Cortex of kidney (tissue), 1 donor: ENCODE results near the gene FBXL12.
"Not testable (repeated sequence)": the region's sequence is repeated elsewhere in the genome, so short reads cannot be mapped to it uniquely, and the experiment has no call there.

Experiments
- DNase-seq: peaks from one replicate; lab custom pipeline; 2025; lab: John Stamatoyannopoulos, UW

FBXL12 gene, protein sequence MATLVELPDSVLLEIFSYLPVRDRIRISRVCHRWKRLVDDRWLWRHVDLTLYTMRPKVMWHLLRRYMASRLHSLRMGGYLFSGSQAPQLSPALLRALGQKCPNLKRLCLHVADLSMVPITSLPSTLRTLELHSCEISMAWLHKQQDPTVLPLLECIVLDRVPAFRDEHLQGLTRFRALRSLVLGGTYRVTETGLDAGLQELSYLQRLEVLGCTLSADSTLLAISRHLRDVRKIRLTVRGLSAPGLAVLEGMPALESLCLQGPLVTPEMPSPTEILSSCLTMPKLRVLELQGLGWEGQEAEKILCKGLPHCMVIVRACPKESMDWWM

DNA sequence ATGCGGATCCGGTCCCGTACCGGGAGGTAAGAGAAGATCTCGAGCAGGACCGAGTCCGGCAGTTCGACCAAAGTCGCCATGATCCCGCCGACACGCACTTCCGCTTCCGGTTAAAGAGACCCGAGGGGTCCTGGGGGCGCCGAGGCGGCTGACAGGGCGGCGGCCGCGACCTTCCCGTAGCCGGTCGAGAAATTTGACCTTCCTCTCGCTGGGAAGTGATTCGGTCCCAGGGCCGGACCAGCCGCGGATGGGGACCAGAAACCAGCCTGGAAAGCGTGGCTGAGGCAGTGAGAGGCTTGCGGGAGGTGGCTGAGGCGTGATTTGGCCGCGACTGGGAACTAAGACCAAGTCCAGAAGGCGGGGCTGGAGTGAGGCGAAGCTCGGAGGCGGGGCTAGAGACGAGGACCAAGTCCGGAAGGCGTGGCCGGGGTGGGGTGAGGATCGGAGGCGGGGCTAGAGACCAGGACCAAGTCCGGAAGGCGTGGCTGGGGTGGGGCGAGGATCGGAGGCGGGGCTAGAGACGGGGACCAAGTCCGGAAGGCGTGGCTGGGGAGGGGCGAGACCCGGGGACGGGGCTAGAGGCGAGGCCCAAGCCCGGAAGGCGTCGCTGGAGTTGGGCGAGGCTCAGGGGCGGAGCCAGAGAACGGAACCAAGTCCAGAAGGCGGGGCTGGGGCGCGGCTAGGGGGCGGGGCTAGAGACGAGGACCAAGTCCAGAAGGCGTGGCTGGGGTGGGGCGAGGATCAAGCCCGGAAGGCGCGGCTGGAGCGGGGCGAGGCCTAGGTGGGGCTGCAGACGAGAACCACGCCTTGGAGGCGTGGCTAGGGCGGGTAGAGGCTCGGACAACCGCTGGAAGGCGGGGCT lies at the start of gene FBXL12:
TSS of gene FBXL12 (minus strand) at position 346 of the 862 bp plus-strand sequence. CDS start at position 80, 266 bp downstream.
- peak; percentile 93 for DNase-seq

DNA sequence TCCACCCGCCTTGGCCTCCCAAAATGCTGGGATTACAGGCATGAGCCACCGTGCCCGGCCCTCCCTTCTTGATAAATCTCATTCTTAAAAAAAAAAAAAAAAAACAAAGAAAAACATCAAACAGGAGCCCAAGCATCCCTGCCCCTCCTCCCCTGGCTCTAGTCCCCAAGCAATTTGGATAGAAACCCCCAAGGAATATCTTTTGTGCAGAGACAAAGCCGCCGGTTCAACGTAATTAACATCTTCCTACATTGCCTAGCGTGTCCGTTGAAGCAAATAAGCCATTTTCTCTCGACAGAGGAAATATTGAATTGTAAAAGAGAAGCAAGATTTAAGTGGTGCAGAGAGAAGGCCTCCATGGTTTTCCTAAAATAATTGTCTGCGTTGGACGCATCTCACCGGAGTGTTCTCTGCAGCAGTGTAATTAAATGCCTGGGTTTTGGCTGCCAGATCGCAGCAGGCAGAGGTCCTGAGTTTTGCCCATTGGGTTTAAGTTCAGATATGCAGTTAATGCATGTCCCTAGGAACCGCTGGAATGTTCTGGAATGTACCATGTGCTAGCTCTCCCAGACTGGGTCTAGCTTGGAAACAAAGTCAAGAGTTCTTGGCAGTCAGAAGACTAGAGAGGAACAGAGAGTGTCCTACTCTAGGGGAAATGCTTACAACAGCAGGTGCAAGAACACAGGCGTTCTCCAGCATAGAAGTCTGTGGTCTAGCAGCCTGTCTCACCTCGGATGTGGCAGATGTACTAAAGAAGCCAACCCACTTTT lies 47.0 kb upstream of the FBXL12 start:
- no peak for DNase-seq

DNA sequence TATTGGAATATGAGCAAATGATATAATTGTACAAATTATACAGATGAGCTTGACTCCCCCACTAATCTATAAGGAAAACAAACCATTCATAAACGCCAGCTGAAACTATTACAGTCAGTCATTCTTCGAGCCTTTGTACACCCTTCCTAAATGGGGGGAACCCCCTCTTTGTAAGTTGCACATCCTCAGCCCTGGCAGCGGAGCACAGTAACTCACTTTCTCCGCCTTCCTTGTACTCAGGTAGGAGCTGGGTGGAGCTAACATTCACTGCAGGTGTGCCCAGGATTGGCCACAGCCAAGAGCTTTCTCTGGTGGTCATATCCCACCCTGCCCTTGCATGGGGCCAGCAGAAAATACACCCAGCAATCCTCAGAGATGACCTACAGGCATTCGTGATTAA lies 44.9 kb upstream of the FBXL12 start:
- DNase-seq = no peak

DNA sequence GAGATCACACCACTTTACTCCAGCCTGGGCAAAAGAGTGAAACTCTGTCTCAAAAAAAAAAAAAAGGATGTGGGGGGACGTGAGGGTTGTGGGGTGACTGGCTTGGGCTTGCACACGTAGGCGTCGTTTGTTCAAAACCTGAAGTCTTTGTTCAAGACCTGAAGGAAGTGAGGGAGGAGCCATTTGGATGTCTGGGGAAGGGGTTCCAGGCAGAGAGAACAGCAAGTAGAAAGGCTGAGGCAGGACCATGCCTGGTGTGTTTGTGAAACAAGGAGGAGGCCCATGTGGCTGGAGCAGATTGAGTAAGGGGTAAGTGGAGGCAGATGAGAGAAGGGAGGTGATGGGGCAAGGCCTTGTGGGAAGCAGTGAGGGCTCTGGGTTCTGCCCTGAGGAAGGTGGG lies 44.1 kb upstream of the FBXL12 start:
- no peak for DNase-seq

DNA sequence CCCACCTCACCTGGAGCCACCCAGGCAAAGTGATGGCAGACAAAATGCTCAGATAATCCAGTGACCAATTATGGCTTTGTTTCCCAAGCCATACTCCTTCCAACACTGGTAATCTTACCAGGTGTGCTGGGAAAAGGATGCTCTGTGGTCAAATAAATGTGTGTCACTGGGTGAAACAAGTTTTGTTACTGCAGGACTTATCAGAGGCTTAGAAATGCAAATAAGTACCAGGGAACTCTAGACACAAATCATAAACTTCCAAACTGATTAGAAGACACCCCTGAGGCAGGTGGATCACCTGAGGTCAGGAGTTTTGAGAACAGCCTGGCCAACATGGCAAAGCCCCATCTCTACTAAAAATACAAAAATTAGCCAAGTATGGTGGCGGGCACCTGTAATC lies 42.6 kb upstream of the FBXL12 start:
- DNase-seq = no peak

DNA sequence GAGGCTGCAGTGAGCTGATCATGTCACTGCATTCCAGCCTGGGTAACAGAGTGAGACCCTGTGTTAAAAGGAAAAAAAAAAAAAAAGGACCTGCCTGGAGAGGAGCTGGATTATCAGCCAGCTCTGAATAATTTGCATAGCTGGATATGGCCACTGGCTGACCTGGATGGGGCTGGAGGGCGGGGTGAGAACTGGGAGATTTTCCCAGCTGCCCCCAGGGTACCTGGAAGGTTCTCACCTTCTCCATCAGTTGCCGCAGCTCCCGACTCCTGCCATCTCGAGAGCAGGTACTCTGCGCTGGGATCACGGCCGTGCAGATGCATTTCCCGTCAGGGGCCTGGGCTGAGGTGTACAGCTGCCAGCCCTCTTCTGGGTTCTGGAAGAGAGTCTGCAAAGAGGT lies 41.5 kb upstream of the FBXL12 start:
- DNase-seq = no peak

DNA sequence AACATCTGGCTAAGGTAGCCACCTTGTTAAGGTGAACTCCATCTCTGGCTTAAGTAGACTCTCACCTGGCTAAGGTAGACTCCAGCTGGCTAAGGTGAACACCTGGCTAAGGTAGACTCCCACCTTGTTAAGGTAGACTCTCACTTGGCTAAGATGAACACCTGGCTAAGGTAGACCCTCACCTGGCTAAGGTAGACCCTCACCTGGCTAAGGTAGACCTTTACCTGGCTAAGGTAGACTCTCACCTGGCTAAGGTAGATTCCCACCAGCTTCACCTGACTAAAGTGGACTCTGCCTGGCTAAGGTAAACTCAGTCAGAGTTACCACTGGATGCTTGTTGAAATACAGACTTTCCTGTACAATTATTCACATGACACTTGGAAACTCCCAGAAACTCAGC lies 39.9 kb upstream of the FBXL12 start:
- DNase-seq = no peak

DNA sequence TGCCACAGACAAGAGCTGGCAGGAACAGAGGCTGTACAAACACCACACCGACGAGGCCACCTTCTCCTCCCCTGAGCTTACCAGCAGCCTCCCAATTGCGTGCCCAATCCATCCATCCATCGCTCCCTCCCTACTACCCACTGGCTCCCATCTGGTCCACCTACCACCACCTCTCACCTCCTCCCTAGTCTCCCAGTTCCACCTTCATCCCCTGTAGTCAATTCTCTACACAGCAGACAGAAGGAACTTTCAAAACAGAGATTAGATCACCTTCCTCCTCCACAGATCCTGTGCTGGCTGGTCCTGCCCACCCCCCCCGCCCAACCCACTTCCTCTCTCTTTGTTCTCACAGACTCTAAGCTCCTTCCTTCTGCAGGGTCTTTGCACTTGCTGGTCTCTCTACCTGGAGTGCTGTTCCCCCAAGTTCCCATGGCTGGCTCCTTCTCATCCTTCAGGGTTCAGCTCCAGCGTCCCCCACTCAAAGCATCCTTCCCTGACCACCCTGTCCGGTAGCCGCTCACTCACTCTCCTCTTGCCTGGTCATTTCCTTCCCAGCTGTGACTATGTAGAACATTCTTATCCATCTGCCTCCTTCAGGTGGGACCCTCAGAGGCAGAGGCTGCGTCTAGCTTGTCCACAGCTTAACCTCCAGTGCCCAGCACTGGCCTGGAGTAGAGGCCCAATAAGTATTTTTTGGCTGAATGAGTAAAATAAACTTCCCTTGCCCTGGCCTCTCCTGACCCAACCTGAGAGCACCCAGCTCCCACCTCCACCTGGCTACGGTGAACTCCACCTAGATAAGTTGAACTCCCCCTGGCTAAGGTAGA lies 39.3 kb upstream of the FBXL12 start:
- DNase-seq = no peak

DNA sequence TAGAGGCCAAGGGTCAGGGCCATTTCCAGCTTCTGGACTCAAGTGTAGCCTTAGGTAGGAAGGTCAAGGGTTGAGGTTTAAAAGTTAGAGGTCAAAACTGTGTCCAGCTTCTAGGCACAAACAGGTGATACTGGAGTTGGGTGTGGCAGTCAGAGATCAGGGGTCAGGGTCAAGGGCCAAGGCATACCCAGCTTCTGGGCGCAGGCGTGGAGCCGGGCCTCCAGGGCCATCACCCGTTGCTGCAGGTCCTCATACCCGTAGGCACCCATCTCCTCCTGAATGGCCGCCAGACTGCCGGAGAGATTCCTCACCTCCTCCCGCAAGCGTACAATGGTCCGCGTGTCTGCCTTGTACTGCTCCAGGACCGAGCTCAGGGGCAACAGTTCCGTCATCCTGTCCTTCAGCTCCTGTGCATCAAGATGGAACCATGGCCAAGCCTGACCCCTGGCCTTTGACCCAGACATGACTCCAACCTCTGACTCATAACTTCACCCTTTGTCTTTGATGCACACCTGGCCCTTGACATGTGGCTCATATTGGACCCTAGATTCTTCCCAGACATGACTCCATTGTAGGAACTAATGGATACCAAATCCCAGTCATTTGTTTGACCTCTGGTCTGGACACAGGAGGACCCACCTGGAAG lies 38.3 kb upstream of the FBXL12 start:
- no peak for DNase-seq

DNA sequence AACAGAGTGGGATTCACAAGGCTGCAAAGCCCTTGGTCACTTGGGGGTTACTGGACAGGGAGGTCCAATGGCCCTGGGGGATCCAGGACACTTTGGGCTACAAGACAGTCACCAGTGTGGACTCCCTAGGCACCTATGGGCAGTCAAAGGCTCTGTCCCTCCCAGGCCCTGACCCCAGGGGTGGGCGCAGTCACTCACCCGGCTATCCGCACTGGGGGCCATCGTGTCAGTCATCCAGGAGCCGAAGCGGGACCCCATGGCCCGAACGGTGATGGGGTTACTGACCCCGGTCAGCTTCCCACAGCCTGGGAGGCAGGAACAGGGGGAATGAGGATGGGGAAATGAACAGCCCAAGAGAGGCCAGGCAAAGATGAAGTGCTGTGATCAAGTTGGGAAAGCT lies 37.7 kb upstream of the FBXL12 start:
- no peak for DNase-seq

DNA sequence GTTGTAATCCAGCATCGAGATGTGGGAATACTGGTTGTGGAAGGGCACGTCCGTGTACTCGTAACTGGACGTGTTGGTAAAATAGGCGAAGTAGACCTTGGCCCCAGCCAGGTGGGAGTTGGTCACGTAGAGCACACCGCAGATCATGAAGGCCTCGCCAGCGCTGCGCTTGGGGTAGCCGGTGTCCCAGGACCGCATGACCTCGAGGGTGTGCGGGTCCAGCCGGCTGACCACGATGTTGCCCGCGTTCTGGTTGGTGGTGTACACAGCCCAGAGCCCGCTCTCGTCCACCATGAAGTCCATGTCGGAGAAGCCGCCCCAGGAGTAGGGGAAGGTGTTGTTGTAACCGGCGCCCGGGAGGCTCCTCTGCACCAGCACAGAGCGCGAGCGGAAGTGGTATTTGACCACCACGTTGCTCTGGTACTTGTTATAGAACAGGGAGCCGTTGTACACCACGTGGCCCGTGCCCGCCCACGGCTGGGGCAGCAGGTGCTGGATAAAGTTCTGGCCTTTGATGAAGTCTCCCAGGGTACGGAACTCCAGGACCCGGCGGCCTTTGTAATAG lies 35.5 kb upstream of the FBXL12 start:
- DNase-seq = no peak

DNA sequence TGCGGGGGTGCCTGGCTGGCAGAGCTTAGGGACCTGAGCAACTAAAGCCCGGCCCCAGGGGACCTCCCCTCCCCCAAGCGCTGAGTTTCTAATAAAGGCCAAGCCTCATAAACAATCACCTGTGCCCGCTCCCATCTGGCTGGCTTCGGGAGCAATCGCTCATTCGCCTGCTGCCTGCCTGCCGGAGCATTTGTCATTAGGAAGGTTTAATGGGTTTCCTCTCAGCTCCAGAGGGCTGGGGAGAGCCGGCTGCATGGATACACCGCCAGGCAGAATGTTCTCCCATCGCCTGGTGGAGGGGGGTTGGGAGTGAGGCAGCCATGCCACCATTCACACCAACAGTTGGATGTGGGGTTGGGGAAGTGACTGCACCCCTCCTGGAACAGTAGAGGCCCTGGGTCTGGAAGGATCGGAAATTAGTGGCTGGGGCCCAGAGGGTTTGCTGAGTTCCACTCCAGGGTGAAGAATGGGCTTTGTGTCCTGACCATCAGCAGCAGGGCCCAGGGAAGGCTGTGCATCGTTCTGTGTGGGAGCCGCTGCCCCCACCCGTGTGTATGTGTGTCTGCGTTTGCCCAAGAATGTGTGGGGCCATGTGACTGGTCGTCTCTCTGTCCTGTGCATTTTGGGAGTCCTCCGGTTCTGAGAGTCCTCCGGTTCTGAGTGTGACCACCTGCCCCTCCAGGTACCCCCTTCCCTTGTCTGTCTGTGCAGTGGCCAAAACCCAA lies 31.5 kb upstream of the FBXL12 start:
- no peak for DNase-seq

DNA sequence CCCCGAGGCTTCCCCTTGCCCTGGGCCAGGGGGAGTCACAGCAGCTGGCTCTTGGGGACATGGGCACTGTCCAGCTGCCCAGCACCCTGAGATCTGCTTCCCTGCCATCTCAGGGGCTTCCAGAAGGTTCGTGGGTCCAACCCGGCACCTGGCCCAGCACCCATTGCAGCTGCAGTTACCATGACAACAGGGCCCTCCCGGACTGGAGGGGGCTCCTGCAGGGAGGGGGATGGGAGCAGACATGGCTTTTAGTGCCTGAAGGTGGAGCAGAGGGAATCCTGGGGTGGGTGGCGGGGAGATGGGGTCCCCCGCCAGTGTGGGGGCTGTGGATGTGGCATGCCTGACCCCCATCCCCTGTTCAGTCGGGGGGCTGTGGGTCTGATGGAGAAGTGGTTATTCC lies 30.9 kb upstream of the FBXL12 start:
- DNase-seq = no peak

DNA sequence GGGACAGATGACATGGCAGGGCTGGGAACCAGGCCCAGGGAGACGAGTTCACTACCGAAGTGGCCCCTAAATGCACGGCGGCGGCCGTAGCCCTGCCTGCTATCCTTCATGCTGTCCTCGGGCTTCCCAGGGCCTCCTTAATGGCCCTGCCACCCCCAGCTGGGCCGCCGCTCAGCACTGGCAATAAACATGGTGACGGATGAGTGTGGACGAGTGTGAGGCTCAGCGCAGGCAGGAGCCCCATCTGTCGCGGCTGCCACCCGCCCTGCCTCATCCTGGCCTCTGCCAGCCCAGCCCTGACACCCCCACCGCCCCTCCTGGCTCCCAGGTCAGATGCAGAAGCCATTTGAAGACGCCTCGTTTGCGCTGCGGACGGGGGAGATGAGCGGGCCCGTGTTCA lies 29.9 kb upstream of the FBXL12 start:
- DNase-seq = no peak

DNA sequence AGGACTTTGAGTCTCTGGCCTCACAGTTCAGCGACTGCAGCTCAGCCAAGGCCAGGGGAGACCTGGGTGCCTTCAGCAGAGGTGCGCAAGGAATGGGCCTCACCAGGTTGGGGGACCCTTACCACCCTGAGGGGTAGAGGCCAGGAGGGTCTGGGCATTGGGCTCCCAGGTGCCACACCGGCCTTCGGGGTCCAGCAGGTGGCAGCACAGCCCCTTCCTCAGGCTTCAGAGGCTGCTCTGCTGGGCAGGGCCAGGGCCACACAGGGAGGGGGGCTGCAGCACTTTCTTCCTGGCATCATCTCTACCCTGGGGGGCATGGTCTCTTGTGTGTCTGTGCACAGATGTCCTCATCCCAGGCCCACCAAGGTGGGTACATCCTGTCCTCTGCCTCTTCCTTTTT lies 29.2 kb upstream of the FBXL12 start:
- DNase-seq = no peak

DNA sequence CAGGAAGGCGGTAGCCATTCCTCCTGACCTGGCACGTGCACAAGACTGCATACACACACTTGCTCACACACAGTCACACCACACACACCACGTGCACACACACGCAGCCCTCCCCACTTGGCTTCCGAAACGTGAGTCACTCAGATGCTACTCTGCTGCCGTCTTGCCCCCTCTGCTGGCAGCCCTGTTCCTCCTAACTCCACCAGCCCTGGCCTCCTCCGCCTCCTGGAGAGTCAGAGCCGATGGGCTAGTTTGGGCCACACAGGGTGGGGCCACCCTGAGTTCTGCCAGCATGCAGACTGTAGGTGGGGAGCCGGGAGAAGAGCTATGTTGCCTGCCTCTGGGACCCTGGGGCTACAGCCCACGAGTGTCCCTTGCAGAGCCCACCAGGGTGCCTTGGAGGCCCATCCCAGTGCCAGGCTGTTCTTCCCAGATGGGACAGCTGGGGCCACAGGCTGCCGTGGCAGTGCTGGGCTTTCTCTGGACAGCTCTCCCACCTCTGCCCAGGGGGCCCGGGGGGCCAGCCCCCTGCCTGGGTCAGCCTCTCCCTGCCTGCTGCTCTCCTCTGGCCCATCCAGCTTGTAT lies 28.3 kb upstream of the FBXL12 start:
- no peak for DNase-seq

DNA sequence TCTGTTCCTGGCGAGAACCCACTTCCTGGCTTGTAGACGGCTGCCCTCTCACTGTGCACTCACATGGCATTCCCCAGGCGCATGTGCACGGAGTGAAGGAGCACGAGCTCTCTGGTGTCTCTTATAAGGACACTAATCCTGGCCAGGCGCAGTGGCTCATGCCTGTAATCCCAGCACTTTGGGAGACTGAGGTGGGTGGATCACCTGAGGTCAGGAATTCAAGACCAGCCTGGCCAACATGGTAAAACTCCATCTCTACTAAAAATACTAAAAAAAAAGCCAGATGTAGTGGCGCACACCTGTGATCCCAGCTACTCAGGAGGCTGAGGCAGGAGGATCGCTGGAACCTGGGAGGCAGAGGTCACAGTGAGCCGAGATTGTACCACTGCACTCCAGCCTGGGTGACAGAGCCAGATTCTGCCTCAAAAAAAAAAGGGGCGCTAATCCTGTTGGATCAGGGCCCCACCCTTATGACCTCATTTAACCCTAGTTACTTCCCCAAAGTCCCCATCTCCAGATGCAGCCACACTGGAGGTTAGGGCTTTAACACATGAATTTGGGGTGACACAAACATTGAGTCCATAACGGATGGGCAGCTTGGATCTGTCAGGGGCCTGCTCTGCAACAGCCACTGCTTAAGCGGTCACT lies 24.9 kb upstream of the FBXL12 start:
- not testable (repeated sequence) for DNase-seq

DNA sequence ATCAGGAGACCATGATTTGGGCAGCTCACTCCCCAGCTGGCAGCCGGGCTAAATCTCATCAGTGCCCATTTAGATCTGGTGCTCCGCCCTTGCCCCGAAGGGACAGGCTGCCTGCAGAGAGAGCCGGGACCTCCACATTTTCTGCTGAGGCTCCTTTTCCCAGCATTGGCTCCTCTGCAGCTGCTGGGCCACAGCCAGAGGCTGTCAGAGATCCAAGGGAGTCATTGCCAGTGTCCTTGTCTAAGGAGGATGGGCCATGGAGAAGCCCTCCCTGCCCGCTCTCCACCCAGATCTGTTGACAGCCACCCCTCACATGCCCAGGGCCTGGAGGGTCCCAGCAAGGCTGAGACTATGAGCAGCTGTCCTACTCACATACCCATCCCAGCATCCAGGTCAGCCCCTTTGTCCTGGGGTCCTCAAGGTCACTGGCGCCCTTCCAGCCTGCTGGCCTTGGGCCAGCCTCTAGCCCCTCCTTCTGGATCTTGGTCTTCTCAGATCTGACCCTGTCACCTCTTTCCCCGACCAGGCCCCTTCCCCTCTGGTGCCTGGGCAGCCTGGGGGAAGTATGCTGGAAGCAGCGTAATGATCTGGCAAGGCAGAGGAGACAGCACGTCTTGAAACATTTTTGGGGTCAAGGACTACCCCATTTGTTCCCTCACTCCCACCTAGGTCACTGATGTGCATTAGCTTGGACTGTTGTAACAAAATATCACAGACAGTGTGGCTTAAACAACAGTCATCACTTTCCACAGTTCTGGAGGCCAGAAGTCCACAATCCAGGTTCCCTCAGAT lies 24.2 kb upstream of the FBXL12 start:
- no peak for DNase-seq
